ENCODE data around the gene GALNT1. TPM values are rescaled to one million over a fixed set of nuclear protein-coding genes. Genes with fewer than 3 reads are reported as not detected.

GALNT1 gene
- total RNA-seq, 1 experiment from 2014 or later, result 77.9 TPM

DNA sequence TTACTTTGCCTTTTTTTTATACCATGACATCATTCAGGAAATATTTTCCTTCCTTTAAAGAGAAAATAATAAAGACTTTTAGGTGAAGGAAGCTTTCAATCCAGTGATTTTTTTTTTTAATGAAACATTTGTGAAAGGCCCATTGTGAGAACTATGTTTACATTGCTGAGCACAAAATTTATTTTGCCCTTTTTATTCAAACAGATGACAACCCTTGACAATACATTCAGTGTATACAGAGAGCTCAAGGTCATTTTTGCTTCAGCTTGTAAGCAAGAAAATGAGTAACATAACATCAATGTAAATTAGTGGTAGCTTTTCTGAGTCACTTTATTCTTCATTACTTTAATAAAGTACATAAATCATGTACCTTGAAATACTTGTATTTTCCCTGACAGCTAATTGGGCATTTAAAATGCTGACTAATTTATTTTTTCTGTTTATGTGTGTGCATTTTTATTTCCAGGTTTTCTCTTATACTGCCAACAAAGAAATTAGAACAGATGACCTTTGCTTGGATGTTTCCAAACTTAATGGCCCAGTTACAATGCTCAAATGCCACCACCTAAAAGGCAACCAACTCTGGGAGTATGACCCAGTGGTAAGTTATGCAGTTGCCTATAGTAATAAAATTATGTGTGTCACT, 121.6 kb downstream of the GALNT1 start:
- Histone ChIP-seq H3T11ph (ENCODE audit: low read length) (no peak overlapping the region), H3K4me2 (ENCODE audit: insufficient read depth, insufficient read length, low read length) (no peak overlapping the region), H3K4ac (ENCODE audit: low read depth, low read length) (no peak overlapping the region), H3K18ac (ENCODE audit: insufficient read length, low read depth, low read length) (no peak overlapping the region), H2AFZ (ENCODE audit: low read length) (no peak overlapping the region), H4K20me1 (ENCODE audit: control insufficient read depth, insufficient read depth, insufficient read length) (no peaks in the 10 kb centered on the region), H2AK5ac (ENCODE audit: insufficient read length, low read length) (no peak overlapping the region), H2BK20ac (ENCODE audit: low read depth, low read length, poor library complexity, severe bottlenecking) (no peak overlapping the region), H3K9me3 (ENCODE audit: control insufficient read depth, low read depth, low read length) (no peaks in the 10 kb centered on the region), H2BK5ac (ENCODE audit: insufficient read length, low read length) (no peak overlapping the region), H3K56ac (ENCODE audit: insufficient read length, low read depth, low read length) (no peak overlapping the region), H3K79me1 (ENCODE audit: insufficient read depth, low read depth, low read length, poor library complexity, severe bottlenecking) (no peaks in the 10 kb centered on the region), H3K23ac (ENCODE audit: insufficient read length, low read depth, low read length) (no peak overlapping the region), H2BK15ac (ENCODE audit: low read depth, low read length) (no peak overlapping the region), H4K91ac (ENCODE audit: insufficient read length, low read depth, low read length) (no peak overlapping the region), H3K79me2 (ENCODE audit: insufficient read depth, low read length) (no peaks in the 10 kb centered on the region), H3K14ac (ENCODE audit: insufficient read depth, low read length) (no peak overlapping the region), H3K9ac (ENCODE audit: extremely low read depth, insufficient read length, low read length) (no peak overlapping the region), H2BK120ac (ENCODE audit: low read depth, low read length, poor library complexity, severe bottlenecking) (no peak overlapping the region), H3K27ac (ENCODE audit: insufficient read length, low read depth, low read length) (no peak overlapping the region), H4K5ac (ENCODE audit: insufficient read length, low read depth, low read length) (no peak overlapping the region), H3K4me1 (ENCODE audit: insufficient read depth, low read length) (no peaks in the 10 kb centered on the region; the same call in 1 of the 2 replicates), H2BK12ac (ENCODE audit: insufficient read length, low read depth, low read length) (no peak overlapping the region), H3K23me2 (ENCODE audit: insufficient read length, low read depth, low read length, poor library complexity, severe bottlenecking) (no peaks in the 10 kb centered on the region), H4K8ac (replicated peaks; ENCODE audit: insufficient read length, low read depth, low read length) (no peak overlapping the region), H3K27me3 (ENCODE audit: insufficient read depth, low read length) (no peaks in the 10 kb centered on the region)
- no peak for DNase-seq
- Mint-ChIP-seq H3K4me1 (peaks cover 3 to 10% of the 10 kb centered on the region in 2 experiments; a peak in 2 of 4 replicates), H3K36me3 (ENCODE audit: insufficient read depth in 1 of 3, low read depth in 3 of 3) (peaks cover 0 to 14% (median 5%) of the 10 kb centered on the region in 3 experiments; a peak in 3 of 7 replicates), H3K9me3 (no peaks in the 10 kb centered on the region), H3K27me3 (ENCODE audit: low read depth) (no peaks in the 10 kb centered on the region), H3K4me3 (no peak overlapping the region), H3K27ac (no peak overlapping the region)
- TF ChIP-seq, protein P1, sequence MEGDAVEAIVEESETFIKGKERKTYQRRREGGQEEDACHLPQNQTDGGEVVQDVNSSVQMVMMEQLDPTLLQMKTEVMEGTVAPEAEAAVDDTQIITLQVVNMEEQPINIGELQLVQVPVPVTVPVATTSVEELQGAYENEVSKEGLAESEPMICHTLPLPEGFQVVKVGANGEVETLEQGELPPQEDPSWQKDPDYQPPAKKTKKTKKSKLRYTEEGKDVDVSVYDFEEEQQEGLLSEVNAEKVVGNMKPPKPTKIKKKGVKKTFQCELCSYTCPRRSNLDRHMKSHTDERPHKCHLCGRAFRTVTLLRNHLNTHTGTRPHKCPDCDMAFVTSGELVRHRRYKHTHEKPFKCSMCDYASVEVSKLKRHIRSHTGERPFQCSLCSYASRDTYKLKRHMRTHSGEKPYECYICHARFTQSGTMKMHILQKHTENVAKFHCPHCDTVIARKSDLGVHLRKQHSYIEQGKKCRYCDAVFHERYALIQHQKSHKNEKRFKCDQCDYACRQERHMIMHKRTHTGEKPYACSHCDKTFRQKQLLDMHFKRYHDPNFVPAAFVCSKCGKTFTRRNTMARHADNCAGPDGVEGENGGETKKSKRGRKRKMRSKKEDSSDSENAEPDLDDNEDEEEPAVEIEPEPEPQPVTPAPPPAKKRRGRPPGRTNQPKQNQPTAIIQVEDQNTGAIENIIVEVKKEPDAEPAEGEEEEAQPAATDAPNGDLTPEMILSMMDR (conservative IDR thresholded peaks at IDR 0.05), result no peak
